ENCODE results near the gene TMA16.

DNA sequence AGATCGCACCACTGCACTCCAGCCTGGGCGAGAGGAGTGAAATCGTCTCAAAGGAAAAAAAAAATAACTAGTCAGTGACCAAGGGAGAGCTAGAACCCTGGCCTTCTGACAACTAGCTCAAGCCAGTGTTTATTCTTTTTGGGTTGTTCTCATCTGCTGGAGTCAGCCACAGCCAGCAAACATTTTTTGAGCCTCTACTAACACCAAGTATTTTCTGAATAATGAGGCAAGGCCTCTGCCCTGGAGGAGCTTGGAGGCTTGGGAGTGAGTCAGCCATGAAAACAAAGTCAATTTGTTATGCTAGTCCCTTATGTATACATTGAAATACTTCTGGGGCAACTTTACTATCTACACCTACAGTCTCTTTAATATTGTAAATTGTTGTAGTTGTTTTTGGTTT lies 46.5 kb downstream of the TMA16 start:
- TF ChIP-seq, protein P1, sequence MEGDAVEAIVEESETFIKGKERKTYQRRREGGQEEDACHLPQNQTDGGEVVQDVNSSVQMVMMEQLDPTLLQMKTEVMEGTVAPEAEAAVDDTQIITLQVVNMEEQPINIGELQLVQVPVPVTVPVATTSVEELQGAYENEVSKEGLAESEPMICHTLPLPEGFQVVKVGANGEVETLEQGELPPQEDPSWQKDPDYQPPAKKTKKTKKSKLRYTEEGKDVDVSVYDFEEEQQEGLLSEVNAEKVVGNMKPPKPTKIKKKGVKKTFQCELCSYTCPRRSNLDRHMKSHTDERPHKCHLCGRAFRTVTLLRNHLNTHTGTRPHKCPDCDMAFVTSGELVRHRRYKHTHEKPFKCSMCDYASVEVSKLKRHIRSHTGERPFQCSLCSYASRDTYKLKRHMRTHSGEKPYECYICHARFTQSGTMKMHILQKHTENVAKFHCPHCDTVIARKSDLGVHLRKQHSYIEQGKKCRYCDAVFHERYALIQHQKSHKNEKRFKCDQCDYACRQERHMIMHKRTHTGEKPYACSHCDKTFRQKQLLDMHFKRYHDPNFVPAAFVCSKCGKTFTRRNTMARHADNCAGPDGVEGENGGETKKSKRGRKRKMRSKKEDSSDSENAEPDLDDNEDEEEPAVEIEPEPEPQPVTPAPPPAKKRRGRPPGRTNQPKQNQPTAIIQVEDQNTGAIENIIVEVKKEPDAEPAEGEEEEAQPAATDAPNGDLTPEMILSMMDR (IDR thresholded peaks at IDR 0.05) = no peak
- TF ChIP-seq POLR2A (IDR thresholded peaks at IDR 0.05) = no peak
